T-helper 22 cell (primary cell): ENCODE results near the gene VSX2.

Experiments used
- DNase-seq: peaks from one replicate; pipeline ENCODE4 v3.0.0-alpha.2; 2020; ENCODE audit warnings: low read depth

VSX2 gene

GRCh38 chr14:74238974-74239847 lies at the start of gene VSX2:
Gene VSX2 (plus strand): TSS chr14:74239449. CDS start chr14:74239562, 113 bp downstream.
- no peak for DNase-seq

- no peak for DNase-seq
Observed at GRCh38 chr14:74190927-74191575, 48.2 kb upstream of the VSX2 start.

- DNase-seq: no peak
Observed at GRCh38 chr14:74194506-74195274, 44.6 kb upstream of the VSX2 start.

- no peak for DNase-seq
Observed at GRCh38 chr14:74195623-74196022, 43.6 kb upstream of the VSX2 start.

GRCh38 chr14:74198441-74199234 lies 40.6 kb upstream of the VSX2 start:
- DNase-seq: no peak

GRCh38 chr14:74202113-74202512 lies 37.1 kb upstream of the VSX2 start:
- no peak for DNase-seq

GRCh38 chr14:74203639-74204038 lies 35.6 kb upstream of the VSX2 start:
- no peak for DNase-seq

- no peak for DNase-seq
Observed at GRCh38 chr14:74204491-74204890, 34.8 kb upstream of the VSX2 start.

GRCh38 chr14:74205882-74206281 lies 33.4 kb upstream of the VSX2 start:
- no peak for DNase-seq

GRCh38 chr14:74207943-74208342 lies 31.3 kb upstream of the VSX2 start:
- no peak for DNase-seq

GRCh38 chr14:74208642-74209041 lies 30.6 kb upstream of the VSX2 start:
- no peak for DNase-seq

GRCh38 chr14:74211945-74212580 lies 27.2 kb upstream of the VSX2 start:
- no peak for DNase-seq

- DNase-seq: no peak
Observed at GRCh38 chr14:74213907-74214803, 25.1 kb upstream of the VSX2 start.

GRCh38 chr14:74216671-74217070 lies 22.6 kb upstream of the VSX2 start:
- DNase-seq: no peak

GRCh38 chr14:74217672-74218448 lies 21.4 kb upstream of the VSX2 start:
- DNase-seq: peak; percentile 34

- DNase-seq: no peak
Observed at GRCh38 chr14:74218462-74218861, 20.8 kb upstream of the VSX2 start.

- no peak for DNase-seq
Observed at GRCh38 chr14:74219277-74220205, 19.7 kb upstream of the VSX2 start.

- DNase-seq: no peak
Observed at GRCh38 chr14:74220991-74221390, 18.3 kb upstream of the VSX2 start.
